GM19463 (cell line): ENCODE results near the gene CDH6.

Experiments
- ATAC-seq: cut with Tn5 transposase; IDR thresholded peaks from one replicate; pipeline ENCODE4 v1.9.1; 2021; ENCODE audit warnings: mild to moderate bottlenecking, moderate library complexity; ENCODE audit not compliant: unreplicated experiment

Gene CDH6

GRCh38 chr5:31365776-31366175, 172.3 kb downstream of the CDH6 start:
- no peak for ATAC-seq

- no peak for ATAC-seq
These were observed 173.5 kb downstream of the CDH6 start for GRCh38 chr5:31366941-31367340.

GRCh38 chr5:31372124-31372523, 178.6 kb downstream of the CDH6 start:
- no peak for ATAC-seq

- no peak for ATAC-seq
These were observed 182.7 kb downstream of the CDH6 start for GRCh38 chr5:31375999-31376720.

GRCh38 chr5:31377274-31377946, 183.9 kb downstream of the CDH6 start:
- no peak for ATAC-seq

- ATAC-seq: no peak
These were observed 184.7 kb downstream of the CDH6 start for GRCh38 chr5:31378136-31378535.
